ENCODE measurements around the gene ENOX1.

Gene ENOX1

DNA sequence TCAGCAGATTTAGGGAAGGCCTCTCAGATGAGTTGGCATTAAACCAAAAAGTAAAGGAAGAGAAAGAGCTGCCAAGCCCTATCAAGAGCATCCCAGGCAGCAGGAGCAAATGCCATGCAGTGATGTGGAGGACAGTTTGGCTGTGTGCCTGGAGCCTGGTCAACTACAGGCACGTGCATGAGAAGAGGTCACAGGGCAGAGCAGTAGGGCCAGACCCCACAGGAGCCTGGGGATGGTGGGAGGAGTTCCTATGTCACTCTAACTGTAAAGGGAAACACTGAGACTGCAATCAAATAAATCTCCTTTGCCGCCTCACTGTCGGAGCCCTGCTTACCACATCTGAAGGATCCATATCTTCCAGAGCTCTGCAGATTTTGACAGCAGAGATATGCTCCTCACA, 240.5 kb downstream of the ENOX1 start:
- no peak for DNase-seq (ENCODE audit: low read depth in 2 of 2)

DNA sequence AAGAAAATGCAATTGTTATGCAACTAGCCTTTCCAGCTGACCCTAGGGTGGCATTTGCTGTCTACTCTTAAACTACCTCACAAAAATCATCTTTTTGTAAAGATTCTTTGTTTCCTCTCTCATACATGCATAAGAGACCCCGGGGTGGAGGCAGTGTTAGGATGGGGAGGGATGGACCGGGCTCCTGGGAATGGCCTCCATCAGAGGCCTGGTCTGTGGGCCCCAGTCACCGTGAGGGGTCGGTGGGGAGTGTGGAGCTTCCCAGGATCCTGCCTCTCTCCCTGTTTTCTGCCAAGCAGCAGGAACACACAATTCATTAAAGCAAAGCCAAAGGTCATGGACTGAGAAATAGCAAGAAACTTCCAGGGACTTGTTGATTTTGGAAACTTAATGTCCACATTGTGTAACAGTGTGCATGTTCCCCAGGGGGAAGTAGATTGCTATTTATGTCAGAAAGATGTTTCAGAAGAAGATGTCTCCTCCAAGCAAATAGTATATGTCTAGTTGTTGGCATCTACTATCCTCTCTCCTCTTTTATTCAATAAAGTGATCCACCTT, 241.4 kb downstream of the ENOX1 start:
- no peak for DNase-seq (ENCODE audit: low read depth in 2 of 2)

DNA sequence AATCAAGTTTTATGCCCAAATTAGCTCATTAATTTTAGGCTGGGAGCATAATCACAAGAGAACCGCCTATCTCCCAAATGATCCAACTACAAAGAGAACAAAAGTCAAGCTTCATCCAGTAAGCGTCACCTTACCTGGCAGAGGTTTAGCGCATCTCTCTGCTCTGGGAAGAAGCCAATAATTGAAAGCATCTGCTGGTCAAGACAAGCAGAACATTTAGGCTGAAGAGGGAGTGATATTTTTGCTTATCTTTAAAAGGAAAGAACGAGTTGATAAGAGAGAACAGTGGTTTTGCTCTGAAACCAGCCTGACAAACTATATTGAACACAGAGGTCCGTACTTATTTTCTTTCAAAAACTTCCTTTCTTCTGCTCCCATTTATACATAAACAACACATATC, 242.1 kb downstream of the ENOX1 start:
- DNase-seq (ENCODE audit: low read depth in 2 of 2): no peak

DNA sequence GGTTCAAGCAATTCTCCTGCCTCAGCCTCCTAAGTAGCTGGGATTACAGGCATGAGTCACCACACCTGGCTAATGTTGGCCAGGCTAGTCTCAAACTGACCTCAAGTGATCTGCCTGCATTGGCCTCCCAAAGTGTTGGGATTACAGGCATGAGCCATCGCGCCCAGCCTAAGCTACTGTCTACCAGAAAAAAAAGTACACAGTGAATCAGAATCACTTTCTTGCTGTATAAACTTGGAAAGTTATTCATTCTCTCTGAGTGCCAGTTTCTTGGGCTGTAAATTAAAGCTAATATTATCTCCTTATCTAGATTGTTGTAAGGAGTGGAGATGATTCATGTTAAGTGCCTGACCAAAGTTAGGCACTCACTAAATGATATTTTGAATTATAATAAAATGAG, 242.8 kb downstream of the ENOX1 start:
- DNase-seq (ENCODE audit: low read depth in 2 of 2): no peak

GRCh38 chr13:43543331-43543730, 243.4 kb downstream of the ENOX1 start:
- DNase-seq (ENCODE audit: low read depth in 2 of 2): no peak

GRCh38 chr13:43537124-43537523, 249.6 kb downstream of the ENOX1 start:
- DNase-seq (ENCODE audit: low read depth in 2 of 2): no peak

DNA sequence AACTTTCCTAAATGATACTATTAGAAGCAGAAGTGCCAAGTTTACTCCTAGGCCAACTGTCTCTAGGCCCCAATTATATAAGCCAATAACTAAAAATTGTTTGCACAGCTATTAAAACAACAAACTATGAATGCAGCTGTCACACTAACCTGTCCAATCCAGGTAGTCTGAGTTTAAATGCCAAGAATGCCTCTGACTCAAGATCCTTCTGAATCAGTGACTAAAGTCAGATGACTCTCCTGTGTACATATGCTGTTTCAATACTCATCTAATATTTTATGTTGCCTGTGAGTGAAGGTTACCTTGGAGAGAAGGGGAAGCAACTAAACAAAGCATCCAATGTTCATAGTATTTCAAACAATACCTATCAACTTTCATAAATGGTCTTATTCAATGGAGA, 257.0 kb downstream of the ENOX1 start:
- no peak for DNase-seq (ENCODE audit: low read depth in 2 of 2)

DNA sequence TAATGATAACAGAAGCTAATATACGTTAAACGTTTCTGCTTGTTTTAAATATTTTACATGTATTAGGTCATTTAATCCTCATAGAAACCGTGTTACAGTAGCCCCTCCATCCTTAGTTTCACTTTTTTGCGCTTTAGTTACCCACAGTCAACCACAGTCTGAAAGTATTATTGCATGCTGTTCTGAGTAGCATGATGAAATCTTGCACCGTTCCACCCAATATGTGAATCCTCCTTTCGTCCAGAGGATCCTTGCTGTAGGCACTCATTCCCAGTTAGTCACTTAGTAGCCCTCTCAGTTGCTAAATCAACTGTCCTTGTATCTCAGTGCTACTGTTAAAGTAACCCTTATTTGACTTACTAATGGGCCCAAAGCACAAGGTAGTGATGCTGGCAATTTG, 257.8 kb downstream of the ENOX1 start:
- no peak for DNase-seq (ENCODE audit: low read depth in 2 of 2)

- DNase-seq (ENCODE audit: low read depth in 2 of 2): no peak
Observed at GRCh38 chr13:43522788-43523187, 264.0 kb downstream of the ENOX1 start.

DNA sequence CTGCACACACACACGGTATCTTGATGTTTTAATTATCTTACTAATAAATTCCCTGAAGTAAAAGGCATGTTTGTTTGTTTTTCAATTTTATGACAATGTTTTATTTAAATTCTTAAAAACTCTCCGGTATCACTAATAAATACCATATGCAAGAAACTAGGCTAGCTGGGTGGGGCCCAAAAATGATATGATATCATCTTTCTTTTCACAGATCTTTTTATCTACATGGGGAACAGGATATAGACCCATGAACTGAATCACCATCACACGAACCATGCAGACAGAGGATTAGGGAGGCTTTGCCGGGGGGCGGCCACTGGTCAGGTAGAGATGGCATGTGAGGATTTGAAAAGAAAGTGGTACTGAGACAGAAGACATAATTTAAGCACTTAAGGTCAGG, 266.4 kb downstream of the ENOX1 start:
- no peak for DNase-seq (ENCODE audit: low read depth in 2 of 2)

DNA sequence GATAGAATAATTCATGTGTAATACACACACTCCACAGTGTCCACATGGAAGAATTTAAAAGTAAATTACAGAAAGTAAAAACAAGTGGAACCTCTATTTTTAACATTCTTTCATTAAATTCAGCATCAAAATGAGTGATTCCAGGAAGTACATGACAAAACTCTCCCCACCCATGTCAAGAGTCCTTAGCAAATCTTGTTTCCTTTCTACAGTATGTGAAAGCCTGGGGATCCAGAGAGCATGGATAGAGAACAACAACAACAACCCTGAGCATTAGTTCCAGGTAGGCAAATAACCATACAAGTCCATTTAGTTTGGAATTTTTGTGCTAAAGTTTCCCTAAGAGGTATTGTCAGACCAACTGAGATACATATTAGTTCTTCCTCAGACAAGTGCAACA, 267.9 kb downstream of the ENOX1 start:
- DNase-seq (ENCODE audit: low read depth in 2 of 2): no peak

- DNase-seq (ENCODE audit: low read depth in 2 of 2): no peak
Observed at GRCh38 chr13:43516401-43516833, 270.4 kb downstream of the ENOX1 start.

- DNase-seq (ENCODE audit: low read depth in 2 of 2): no peak
Observed at GRCh38 chr13:43515531-43515930, 271.2 kb downstream of the ENOX1 start.

- no peak for DNase-seq (ENCODE audit: low read depth in 2 of 2)
Observed at GRCh38 chr13:43514311-43514710, 272.5 kb downstream of the ENOX1 start.

GRCh38 chr13:43512221-43512620, 274.6 kb downstream of the ENOX1 start:
- no peak for DNase-seq (ENCODE audit: low read depth in 2 of 2)

GRCh38 chr13:43510956-43511901, 275.5 kb downstream of the ENOX1 start:
- DNase-seq (ENCODE audit: low read depth in 2 of 2): no peak

DNA sequence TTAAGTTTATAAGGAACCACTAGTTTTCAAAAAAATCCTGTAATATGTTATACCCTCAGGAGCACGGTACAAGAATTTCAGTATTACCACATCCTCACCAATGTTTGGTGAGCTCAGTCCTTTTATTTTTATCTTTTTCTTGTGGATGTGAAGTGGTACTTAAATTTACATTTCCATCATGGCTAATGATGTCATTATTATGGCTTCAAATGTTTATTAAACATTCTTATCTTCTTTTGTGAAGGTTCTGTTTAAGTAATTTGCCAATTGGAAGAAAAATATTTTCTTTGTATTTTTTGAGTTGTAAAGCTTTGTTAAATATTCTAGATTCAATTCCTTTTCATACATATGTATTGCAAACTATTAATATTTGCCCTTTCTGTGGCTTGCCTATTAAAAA, 291.0 kb downstream of the ENOX1 start:
- DNase-seq (ENCODE audit: low read depth in 2 of 2): no peak

GRCh38 chr13:43494206-43494605, 292.6 kb downstream of the ENOX1 start:
- DNase-seq (ENCODE audit: low read depth in 2 of 2): no peak

DNA sequence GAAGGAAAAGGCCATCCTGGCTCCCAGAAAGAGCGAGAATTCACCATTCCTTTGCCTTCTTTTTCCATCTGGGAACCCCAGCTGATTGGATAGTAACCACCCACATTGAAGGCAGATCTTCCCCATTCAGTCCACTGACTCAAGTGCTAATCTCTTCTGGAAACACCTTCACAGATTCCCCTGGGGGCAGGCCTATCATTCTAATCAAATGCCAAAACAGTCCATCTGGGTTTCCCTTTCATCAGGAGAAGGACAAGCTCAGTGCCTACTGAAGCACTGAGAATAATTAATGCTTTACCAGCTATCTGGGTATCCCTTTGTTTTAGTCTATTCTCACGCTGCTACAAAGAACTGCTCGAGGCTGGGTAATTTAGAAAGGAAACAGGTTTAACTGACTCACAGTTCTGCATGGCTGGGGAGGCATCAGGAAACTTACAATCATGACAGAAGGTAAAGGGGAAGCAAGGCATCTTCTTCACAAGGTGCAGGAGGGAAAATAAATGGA, 293.2 kb downstream of the ENOX1 start:
- no peak for DNase-seq (ENCODE audit: low read depth in 2 of 2)

- no peak for DNase-seq (ENCODE audit: low read depth in 2 of 2)
Observed at GRCh38 chr13:43492745-43493144, 294.0 kb downstream of the ENOX1 start.

GRCh38 chr13:43492311-43492710, 294.5 kb downstream of the ENOX1 start:
- DNase-seq (ENCODE audit: low read depth in 2 of 2): no peak

- DNase-seq (ENCODE audit: low read depth in 2 of 2): no peak
Observed at GRCh38 chr13:43489233-43489632, 297.5 kb downstream of the ENOX1 start.

GRCh38 chr13:43487885-43488284, 298.9 kb downstream of the ENOX1 start:
- DNase-seq (ENCODE audit: low read depth in 2 of 2): no peak
